GM18517 (cell line): ENCODE measurements around the gene KCTD10.
"Not testable (repeated sequence)": the region's sequence is repeated elsewhere in the genome, so short reads cannot be mapped to it uniquely, and the experiment has no call there.

Source experiments
- ATAC-seq: cut with Tn5 transposase; IDR thresholded peaks from one replicate; pipeline ENCODE4 v1.9.1; 2021; ENCODE audit warnings: mild to moderate bottlenecking, moderate library complexity; ENCODE audit not compliant: unreplicated experiment

KCTD10 gene

DNA sequence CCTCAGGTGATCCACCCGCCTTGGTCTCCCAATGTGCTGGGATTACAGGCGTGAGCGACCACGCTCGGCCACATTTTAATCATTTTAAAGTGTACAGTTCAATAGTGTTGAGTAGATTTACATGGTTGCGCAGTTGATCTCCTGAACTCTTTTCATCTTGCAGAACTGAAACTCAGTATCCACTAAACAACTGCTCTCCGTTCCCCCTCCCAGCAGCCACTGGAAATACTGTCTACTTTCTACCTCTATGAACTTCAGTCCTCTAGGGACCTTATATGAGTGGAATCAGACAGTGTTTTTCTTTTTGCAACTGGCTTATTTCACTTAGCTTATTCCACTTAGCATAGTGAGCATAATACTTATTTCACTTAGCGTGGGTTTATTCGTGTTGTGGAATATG is 53.7 kb downstream of the KCTD10 start:
- no peak for ATAC-seq

DNA sequence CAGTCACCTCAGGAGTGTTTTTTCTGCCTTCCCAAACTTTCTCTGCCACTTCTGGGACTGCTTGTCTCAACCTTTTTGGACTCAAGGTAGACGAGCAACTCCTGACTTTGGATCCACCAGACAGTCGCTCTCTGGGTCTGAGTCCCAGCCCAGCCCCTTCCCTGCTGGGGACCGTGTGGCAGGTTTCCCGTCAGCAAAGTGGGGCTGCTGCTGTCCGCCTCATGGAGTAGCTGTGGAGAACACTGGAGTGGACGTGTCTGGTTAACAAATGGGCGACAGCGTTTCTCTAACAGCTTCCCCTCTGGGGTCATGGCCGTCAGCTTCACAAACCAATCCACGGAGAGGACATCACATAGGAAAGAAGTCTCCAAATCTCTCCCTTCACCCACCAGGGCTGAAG is 54.8 kb downstream of the KCTD10 start:
- ATAC-seq: no peak

DNA sequence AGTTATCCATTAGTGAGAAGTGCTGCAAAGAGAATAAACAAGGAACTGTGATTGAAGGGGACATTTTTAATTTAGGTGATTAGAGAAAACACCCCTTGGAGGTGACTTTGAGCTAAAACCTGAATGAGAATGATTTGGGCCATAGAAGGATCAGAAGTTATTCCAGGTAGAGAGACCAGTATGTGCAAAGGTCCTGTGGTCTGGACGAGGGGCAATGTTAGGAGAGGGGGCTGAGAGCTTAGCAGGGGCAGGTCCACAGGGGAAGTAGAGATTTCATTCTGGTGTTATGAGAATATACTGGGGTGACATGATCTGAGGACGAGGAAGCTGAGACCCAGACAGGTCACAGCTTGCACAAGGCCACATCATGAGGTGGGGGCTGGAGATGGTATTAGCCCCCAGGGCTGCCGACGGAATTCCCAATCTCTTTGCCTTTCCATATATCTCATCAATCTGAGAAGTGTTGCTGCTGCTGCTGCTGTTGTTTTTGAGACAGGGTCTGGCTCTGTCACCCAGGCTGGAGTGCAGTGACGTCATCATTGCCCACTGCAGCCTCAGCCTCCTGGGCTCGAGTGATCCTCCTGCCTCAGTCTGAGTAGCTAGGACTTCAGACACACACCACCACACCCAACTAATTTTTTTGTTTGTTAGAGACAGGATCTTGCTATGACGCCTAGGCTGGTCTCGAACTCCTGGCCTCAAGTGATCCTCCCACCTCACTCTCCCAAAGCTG is 55.6 kb downstream of the KCTD10 start:
- ATAC-seq: no peak

DNA sequence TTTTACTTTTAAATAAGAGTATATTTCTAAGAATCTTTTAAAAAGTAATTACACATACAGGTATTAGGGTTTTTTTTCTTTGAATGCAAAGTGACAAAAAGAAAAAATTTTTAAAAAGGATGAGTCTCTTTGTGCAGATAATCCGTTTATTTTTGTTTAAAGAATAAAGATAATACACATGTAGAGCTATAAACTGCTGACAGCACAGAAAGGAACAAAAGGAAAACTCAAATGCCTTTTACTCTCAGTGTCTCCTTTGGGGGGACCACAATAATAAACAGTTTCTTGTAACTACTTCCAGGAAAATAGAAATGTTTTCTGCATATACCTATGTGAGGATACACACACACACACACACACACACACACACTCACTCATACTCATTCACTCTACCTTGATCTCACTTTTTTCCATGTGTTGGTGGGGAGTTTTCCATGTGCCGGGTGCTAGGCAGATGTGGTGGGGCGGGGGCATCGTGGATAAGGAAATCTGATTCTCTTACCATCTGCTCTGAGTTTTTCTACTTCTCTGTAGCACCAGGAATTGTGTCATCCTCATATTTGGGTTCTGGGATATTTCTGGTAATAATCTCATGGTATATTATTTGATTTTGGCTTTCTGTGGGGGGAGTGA is 58.1 kb downstream of the KCTD10 start:
- ATAC-seq: no peak

DNA sequence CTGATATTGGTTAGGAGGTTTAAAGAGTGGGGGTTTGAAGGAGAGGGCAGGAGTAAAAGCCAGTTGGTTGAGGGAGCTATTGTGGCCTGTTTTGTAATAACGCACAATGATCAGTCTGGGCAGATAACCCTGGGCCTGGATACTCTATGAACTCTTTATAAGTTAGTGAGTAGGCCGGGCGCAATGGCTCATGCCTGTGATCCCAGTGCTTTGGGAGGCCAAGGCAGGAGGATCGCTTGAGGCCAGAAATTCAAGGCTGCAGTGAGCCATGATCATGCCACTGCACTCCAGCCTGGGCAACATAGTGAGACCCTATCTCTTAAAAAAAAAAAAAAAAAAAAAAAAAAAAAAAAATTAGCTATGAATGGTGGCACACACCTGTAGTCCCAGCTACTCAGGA is 71.0 kb downstream of the KCTD10 start:
- ATAC-seq: not testable (repeated sequence)

DNA sequence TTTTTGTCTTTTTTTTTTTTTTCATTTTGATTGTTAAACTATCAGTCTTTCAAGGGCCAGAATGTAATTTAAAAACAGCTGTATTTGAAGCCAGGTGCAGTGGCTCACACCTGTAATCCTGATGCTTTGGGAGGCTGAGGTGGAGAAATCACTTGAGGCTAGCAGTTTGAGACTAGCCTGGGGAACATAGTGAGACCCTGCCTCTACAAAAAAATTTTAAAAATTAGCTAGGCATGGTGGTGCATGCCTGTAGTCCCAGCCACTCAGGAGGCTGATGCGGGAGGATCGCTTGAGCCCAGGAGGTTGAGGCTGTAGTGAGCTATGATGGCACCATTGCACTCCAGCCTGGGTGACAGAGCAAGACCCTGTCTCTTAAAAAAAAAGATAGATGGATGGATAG is 72.3 kb downstream of the KCTD10 start:
- ATAC-seq: not testable (repeated sequence)
